ENCODE results near the gene CNGA2.

DNA sequence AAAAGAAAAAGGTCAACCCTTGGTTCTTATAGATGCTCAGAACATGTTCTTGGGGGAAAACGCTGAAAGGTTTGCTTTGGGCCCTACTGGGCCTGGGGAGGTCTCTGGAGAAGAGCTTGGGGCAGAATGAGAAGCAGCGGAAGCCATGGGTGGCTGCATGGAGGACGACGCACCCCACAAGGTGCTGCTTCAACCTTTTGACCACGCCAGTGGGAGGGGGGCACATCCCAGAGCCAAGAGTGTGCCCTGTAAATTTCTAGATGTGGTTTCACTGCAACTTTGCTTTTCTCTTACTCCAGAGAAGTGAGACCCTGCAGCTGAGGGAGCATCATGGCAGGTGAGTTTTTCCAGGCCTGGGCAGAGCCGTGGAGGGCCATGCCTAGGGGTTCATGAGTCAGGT lies 36.1 kb upstream of the CNGA2 start:
- TF ChIP-seq CTCF (IDR thresholded peaks at IDR 0.05; ENCODE audit: poor library complexity) (no peak), EZH2 (IDR thresholded peaks at IDR 0.05; ENCODE audit: borderline replicate concordance) (no peak), EZH2phosphoT487 (IDR thresholded peaks at IDR 0.05; ENCODE audit: low read depth, severe bottlenecking, unreplicated experiment) (no peak)
